ENCODE results near the gene SHLD2.

Gene SHLD2

DNA sequence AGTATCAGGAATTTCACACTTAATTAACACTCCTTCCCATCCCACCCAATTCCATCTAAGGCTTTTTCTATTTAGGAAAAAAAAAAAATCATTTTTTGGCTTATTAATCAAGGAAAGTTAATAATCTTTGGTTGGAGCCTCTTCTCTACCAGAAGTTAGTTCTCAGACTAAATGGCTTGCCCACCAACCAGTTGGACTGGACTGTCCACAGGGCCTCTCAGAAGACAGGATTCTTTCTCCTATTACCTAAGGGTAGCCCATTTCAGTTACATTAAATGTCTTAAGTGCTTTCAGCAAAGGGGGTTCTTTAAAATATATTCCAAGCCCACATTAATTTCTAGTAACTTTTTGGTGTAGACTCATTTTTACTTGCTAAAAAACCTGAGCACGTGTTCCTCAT lies 35.6 kb upstream of the SHLD2 start:
- no peak for TF ChIP-seq CTCF (IDR thresholded peaks at IDR 0.05; ENCODE audit: low read length)
- no peak for TF ChIP-seq EZH2phosphoT487 (IDR thresholded peaks at IDR 0.05; ENCODE audit: low read length)
- TF ChIP-seq EZH2 (optimal IDR thresholded peaks at IDR 0.05; ENCODE audit: low read depth, low read length): no peak
- Histone ChIP-seq H3K27me3 (replicated peaks; ENCODE audit: insufficient read depth, low read length) (no peaks in the 10 kb centered on the region), H3K79me2 (ENCODE audit: low read length) (no peaks in the 10 kb centered on the region), H3K4me3 (ENCODE audit: low read length) (no peak overlapping the region), H3K9me2 (replicated peaks; ENCODE audit: insufficient read depth, low read length) (no peaks in the 10 kb centered on the region), H2AFZ (ENCODE audit: low read length) (no peak overlapping the region), H3K9me3 (replicated peaks; ENCODE audit: insufficient read depth, low read length) (no peaks in the 10 kb centered on the region), H3K4me2 (ENCODE audit: low read depth, low read length) (no peak overlapping the region), H3K27ac (ENCODE audit: low read length) (no peak overlapping the region), H3F3A (ENCODE audit: insufficient read depth, low read length) (no peaks in the 10 kb centered on the region), H3K4me1 (ENCODE audit: low read length) (no peaks in the 10 kb centered on the region), H3K9ac (ENCODE audit: low read length) (no peak overlapping the region), H3K36me3 (replicated peaks; ENCODE audit: insufficient read depth, low read length) (peaks cover 3% of the 10 kb centered on the region; the same call in 1 of the 2 replicates), H4K20me1 (ENCODE audit: insufficient read depth, low read length) (no peaks in the 10 kb centered on the region)
- DNase-seq: no peak

DNA sequence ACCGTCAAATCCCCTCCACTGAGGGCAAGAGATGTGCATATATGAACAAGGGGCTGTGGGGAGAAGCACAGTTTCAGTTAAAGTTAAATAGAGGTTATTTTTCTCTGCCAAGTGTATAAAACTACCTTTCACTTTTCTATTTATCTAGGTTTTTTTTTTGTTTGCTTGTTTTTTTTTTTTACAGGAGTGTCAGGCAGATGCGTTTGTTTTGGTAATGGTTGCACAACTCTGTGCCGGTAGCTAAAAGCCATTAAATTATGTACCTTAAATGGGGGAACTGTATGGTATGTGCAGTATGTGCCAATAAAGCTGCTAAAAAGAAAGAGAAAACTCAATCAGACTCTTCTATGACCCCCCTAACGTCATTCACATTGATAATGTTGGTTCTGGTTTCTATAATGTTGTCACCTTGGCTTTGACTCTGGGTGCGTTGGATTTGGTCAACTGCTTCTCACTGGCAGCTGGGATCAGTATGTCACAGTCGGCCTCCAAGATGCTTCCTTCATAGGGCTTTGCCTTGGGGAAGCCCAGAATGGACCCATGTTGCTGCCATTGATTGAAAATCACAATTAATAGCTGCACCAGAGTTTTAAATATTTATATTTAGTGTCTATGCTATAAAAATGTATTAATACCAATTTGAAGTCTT lies 34.6 kb upstream of the SHLD2 start:
- Histone ChIP-seq H3K9me3 (replicated peaks; ENCODE audit: insufficient read depth, low read length) (no peaks in the 10 kb centered on the region), H3K4me3 (ENCODE audit: low read length) (no peak overlapping the region), H3K27me3 (replicated peaks; ENCODE audit: insufficient read depth, low read length) (no peaks in the 10 kb centered on the region), H3F3A (ENCODE audit: insufficient read depth, low read length) (no peaks in the 10 kb centered on the region), H3K79me2 (ENCODE audit: low read length) (no peaks in the 10 kb centered on the region), H3K4me2 (ENCODE audit: low read depth, low read length) (no peak overlapping the region), H3K4me1 (ENCODE audit: low read length) (no peaks in the 10 kb centered on the region), H3K9ac (ENCODE audit: low read length) (no peak overlapping the region), H3K36me3 (replicated peaks; ENCODE audit: insufficient read depth, low read length) (peaks cover 3% of the 10 kb centered on the region; the same call in 1 of the 2 replicates), H4K20me1 (ENCODE audit: insufficient read depth, low read length) (no peaks in the 10 kb centered on the region), H3K9me2 (replicated peaks; ENCODE audit: insufficient read depth, low read length) (no peaks in the 10 kb centered on the region), H2AFZ (ENCODE audit: low read length) (no peak overlapping the region), H3K27ac (ENCODE audit: low read length) (no peak overlapping the region)
- no peak for DNase-seq
- no peak for TF ChIP-seq CTCF (IDR thresholded peaks at IDR 0.05; ENCODE audit: low read length)
- no peak for TF ChIP-seq EZH2phosphoT487 (IDR thresholded peaks at IDR 0.05; ENCODE audit: low read length)
- no peak for TF ChIP-seq EZH2 (optimal IDR thresholded peaks at IDR 0.05; ENCODE audit: low read depth, low read length)

DNA sequence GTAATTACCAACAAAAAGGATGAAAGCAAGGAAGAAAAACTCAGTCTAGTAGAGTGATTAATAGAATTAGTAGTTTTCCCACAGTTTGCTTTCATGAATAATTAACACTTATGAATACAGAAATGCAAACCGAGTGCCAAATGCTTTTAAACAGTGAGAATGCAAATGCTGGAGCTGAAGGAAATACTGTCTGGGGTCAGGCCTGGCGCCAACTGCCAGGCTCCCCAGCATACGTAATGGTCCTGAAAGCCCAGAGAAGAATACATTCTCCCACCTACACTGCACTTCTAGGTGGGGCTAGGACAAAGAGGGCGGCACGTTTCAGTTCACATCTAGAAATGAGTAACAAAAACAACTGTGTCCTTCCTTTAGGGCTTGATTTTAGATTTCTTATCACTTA lies 30.4 kb upstream of the SHLD2 start:
- H2AFZ ChIP-seq (ENCODE audit: low read length): no peak overlapping the region
- H3K4me1 ChIP-seq (ENCODE audit: low read length): no peaks in the 10 kb centered on the region
- no peaks in the 10 kb centered on the region for H3K79me2 ChIP-seq (ENCODE audit: low read length)
- no peaks in the 10 kb centered on the region for H3K9me3 ChIP-seq (replicated peaks; ENCODE audit: insufficient read depth, low read length)
- H4K20me1 ChIP-seq (ENCODE audit: insufficient read depth, low read length): no peaks in the 10 kb centered on the region
- DNase-seq: no peak
- no peak overlapping the region for H3K27ac ChIP-seq (ENCODE audit: low read length)
- no peaks in the 10 kb centered on the region for H3K27me3 ChIP-seq (replicated peaks; ENCODE audit: insufficient read depth, low read length)
- H3K4me3 ChIP-seq (ENCODE audit: low read length): no peak overlapping the region
- H3K9ac ChIP-seq (ENCODE audit: low read length): no peak overlapping the region
- H3K36me3 ChIP-seq (replicated peaks; ENCODE audit: insufficient read depth, low read length): no peaks in the 10 kb centered on the region; the same call in 1 of the 2 replicates
- no peak overlapping the region for H3K4me2 ChIP-seq (ENCODE audit: low read depth, low read length)
- TF ChIP-seq EZH2 (optimal IDR thresholded peaks at IDR 0.05; ENCODE audit: low read depth, low read length) (no peak), EZH2phosphoT487 (IDR thresholded peaks at IDR 0.05; ENCODE audit: low read length) (no peak), CTCF (IDR thresholded peaks at IDR 0.05; ENCODE audit: low read length) (no peak)
- H3K9me2 ChIP-seq (replicated peaks; ENCODE audit: insufficient read depth, low read length): no peaks in the 10 kb centered on the region
- no peaks in the 10 kb centered on the region for H3F3A ChIP-seq (ENCODE audit: insufficient read depth, low read length)

Data from MM.1S (cell line).